Endothelial cell of umbilical vein (primary cell): ENCODE data around the gene PRUNE1. TPM values are rescaled to one million over a fixed set of nuclear protein-coding genes. Genes with fewer than 3 reads are reported as not detected.

Experiments
- BruUV-seq: library from RNA; stranded (reverse); fragments of 400-500 nt; replicated peaks from 2 replicates; lab custom pipeline; 2021; lab: Mats Ljungman, UMichigan
- CTCF ChIA-PET: fragments of 300-600, 350-600 bp; sonication (Branson Sonifier 250); formaldehyde crosslinking; loops from one replicate; lab custom pipeline; 2021; ENCODE audit warnings: antibody characterized with exemption, inconsistent platforms; lab: Charles Lee
- POLR2A ChIA-PET: fragments of 300-600, 350-600 bp; sonication (Branson Sonifier 250); formaldehyde crosslinking; loops from one replicate; lab custom pipeline; 2021; ENCODE audit warnings: antibody characterized with exemption, inconsistent platforms; lab: Charles Lee
- DNase-seq: peaks from one replicate; pipeline ENCODE4 v3.0.0-alpha.2; 2011; ENCODE audit warnings: low read depth, low spot score
- FAIRE-seq: peaks from 2 replicates; lab custom pipeline; 2011; peaks lifted over from hg19 to GRCh38; lab: Jason Lieb, UNC
- H2AFZ ChIP-seq: 2 replicates; pipeline ENCODE4 v1.6.0; 2012; ENCODE audit warnings: low read depth, low read length, control low read depth, inconsistent platforms
- H3K27ac ChIP-seq: 2 replicates; pipeline ENCODE4 v1.5.1; 2011; ENCODE audit warnings: low read depth, mild to moderate bottlenecking, control low read depth, low read length, moderate library complexity; ENCODE audit not compliant: insufficient read depth
- H3K27me3 ChIP-seq, 2 experiments: 2 replicates each; pipeline versions ENCODE4 v1.6.0 to v1.6.1; 2011; ENCODE audit warnings: low read length in 2 of 2, mixed read lengths in 1 of 2; ENCODE audit not compliant: control insufficient read depth in 2 of 2, insufficient read depth in 2 of 2
- H3K36me3 ChIP-seq, 2 experiments: 2 replicates in 1 of 2; 3 replicates in 1 of 2; pipeline ENCODE4 v1.5.1; 2011; ENCODE audit warnings: low read length in 2 of 2, mild to moderate bottlenecking in 1 of 2, moderate library complexity in 1 of 2; ENCODE audit not compliant: control insufficient read depth in 2 of 2, insufficient read depth in 2 of 2; ENCODE audit errors: extremely low read depth in 1 of 2
- H3K4me1 ChIP-seq: 3 replicates; pipeline ENCODE4 v1.5.1; 2011; ENCODE audit warnings: mild to moderate bottlenecking, low read length; ENCODE audit not compliant: control insufficient read depth, insufficient read depth; ENCODE audit errors: extremely low read depth
- H3K4me2 ChIP-seq: 2 replicates; pipeline ENCODE4 v1.6.1; 2011; ENCODE audit warnings: low read length, control low read depth, mixed read lengths; ENCODE audit not compliant: insufficient read depth
- H3K4me3 ChIP-seq, 3 experiments: fragments of 200-600 bp in 1 of 3; sonication (generic), shearing (Covaris generic) in 1 of 3; replicated peaks in 1 of 3; 2 replicates each; pipeline ENCODE4 v1.5.1; 2011 to 2016; ENCODE audit warnings: control low read depth in 3 of 3, low read length in 3 of 3, mild to moderate bottlenecking in 2 of 3, inconsistent platforms in 1 of 3, low read depth in 1 of 3, moderate library complexity in 1 of 3; ENCODE audit not compliant: insufficient read depth in 1 of 3
- H3K79me2 ChIP-seq: 2 replicates; pipeline ENCODE4 v1.6.0; 2012; ENCODE audit warnings: low read length, inconsistent platforms; ENCODE audit not compliant: control insufficient read depth, insufficient read depth
- H3K9ac ChIP-seq: replicated peaks from 2 replicates; pipeline ENCODE3; 2011; ENCODE audit warnings: low read length, control low read depth; ENCODE audit not compliant: insufficient read depth; ENCODE audit errors: extremely low read depth
- H3K9me1 ChIP-seq: replicated peaks from 3 replicates; pipeline ENCODE4 v1.6.0; 2011; ENCODE audit warnings: mild to moderate bottlenecking, low read length; ENCODE audit not compliant: control insufficient read depth, insufficient read depth; ENCODE audit errors: extremely low read depth
- H3K9me3 ChIP-seq: replicated peaks from 2 replicates; pipeline ENCODE4 v1.5.1; 2012; ENCODE audit warnings: low read length, inconsistent platforms; ENCODE audit not compliant: control insufficient read depth, insufficient read depth
- H4K20me1 ChIP-seq: replicated peaks from 2 replicates; pipeline ENCODE3; 2011; ENCODE audit warnings: mild to moderate bottlenecking, low read length; ENCODE audit not compliant: control insufficient read depth, insufficient read depth; ENCODE audit errors: extremely low read depth
- JUN ChIP-seq: IDR thresholded peaks from 2 replicates; pipeline ENCODE4 v1.6.1; 2011; ENCODE audit warnings: borderline replicate concordance, low read depth; ENCODE audit not compliant: insufficient read length, insufficient read depth
- MYC ChIP-seq: IDR thresholded peaks from one replicate; pipeline ENCODE4 v1.6.1; 2011; ENCODE audit warnings: mild to moderate bottlenecking, low read depth, low read length
- POLR2AphosphoS5 ChIP-seq: IDR thresholded peaks from 2 replicates; pipeline ENCODE4 v1.6.1; 2012; ENCODE audit warnings: low read depth, mild to moderate bottlenecking, control low read depth, low read length, moderate library complexity; ENCODE audit not compliant: insufficient read depth
- dilution Hi-C: fragments of 300-500 bp; cut with MboI; formaldehyde crosslinking; loops from one replicate; pipeline ENCODE4 v1.15.0; 2019; ENCODE audit warnings: low sequenced_read_pairs; ENCODE audit not compliant: extremely low pct_ligation_motif_present
- intact Hi-C: fragments of 100-400 bp; cut with micrococcal nuclease; formaldehyde crosslinking; loops from one replicate; pipeline ENCODE4 v1.10.0; 2022
- polyA plus RNA-seq, 4 experiments: library from polyadenylated mRNA; depleted of rRNA in 3 of 4; stranded (reverse) in 3 of 4; unstranded in 1 of 4; fragments of >200 nt; gene quantifications; 2 replicates each; pipeline versions ENCODE4 v1.2.1 to v1.2.3, GENCODE V29; 2011 to 2012; ENCODE audit warnings: missing spikeins in 1 of 4
- total RNA-seq: library from RNA; stranded (reverse); gene quantifications from 2 replicates; pipeline ENCODE4 v1.2.3, GENCODE V29; 2021
- TF ChIP-seq, protein P1 (sequence below), 2 donors: IDR thresholded peaks; 1 replicate in 1 of 2; 2 replicates in 1 of 2; pipeline ENCODE4 v1.5.1; 2011; ENCODE audit warnings: low read length in 2 of 2, mild to moderate bottlenecking in 2 of 2, moderate library complexity in 2 of 2, control low read depth in 1 of 2, inconsistent platforms in 1 of 2, low read depth in 1 of 2; ENCODE audit not compliant: insufficient read depth in 1 of 2; ENCODE audit errors: extremely low read depth in 1 of 2
- TF ChIP-seq, protein P2 (sequence below): IDR thresholded peaks from 2 replicates; pipeline ENCODE4 v1.6.1; 2011; ENCODE audit not compliant: insufficient read depth, insufficient read length

The PRUNE1 gene
- total and polyA plus RNA-seq, 2 donors (not counting 3 experiments of a cell fraction or from before 2014, with no cell fraction given) = 8.6 to 17.5 TPM

DNA sequence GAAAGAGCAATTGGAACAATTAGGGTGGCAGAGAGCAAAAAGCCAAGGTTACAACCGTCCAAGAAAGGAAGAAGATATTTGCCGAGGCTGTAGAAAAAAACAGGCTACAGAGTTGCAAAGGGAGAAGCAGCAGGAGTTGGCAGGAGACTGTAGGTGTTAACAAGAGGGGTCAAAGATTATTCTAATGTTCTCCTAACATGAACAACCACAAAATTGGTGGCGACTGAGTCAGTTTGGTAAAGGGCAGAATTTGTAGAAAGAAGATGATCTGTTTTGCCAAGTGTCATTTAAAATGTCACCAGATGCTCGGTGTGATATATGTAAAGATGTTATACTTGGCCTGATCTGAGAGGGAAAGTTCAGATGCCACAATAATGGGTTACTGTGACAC is 401 bp upstream of the PRUNE1 start:
- CTCF ChIA-PET = interaction anchor here (1.5 to 3.7 kb wide), 2 partner anchors 11 to 12 kb away, joined by 4 to 127 read pairs; no protein-coding TSS in a partner anchor
- POLR2A ChIA-PET = no interaction called here
- DNase-seq (no peak), FAIRE-seq (no peak)
- peak overlapping the region; percentile 54 for H3K4me2 ChIP-seq
- dilution Hi-C loops (no loop called here), intact Hi-C loops (loop anchor here (1.0 to 2.0 kb wide), 5 partner anchors 40 to 158 kb away; partner anchors contain the start of genes CDC42SE1, SCNM1 and SETDB1)
- peaks cover 28% of the 10 kb centered on the region for H3K4me1 ChIP-seq
- H3K9me1 ChIP-seq = no peaks in the 10 kb centered on the region
- H3K27ac ChIP-seq = peak overlapping the region; percentile 88
- H3K79me2 ChIP-seq = no peaks in the 10 kb centered on the region
- BruUV-seq = no TSS peak
- H2AFZ ChIP-seq = peak overlapping the region; percentile 29
- peak overlapping the region; percentile 58 for H3K9ac ChIP-seq
- no peaks in the 10 kb centered on the region for H3K27me3 ChIP-seq
- peak overlapping the region in 1 of 3 experiments; percentile 28 for H3K4me3 ChIP-seq
- H4K20me1 ChIP-seq = no peaks in the 10 kb centered on the region
- no peaks in the 10 kb centered on the region for H3K9me3 ChIP-seq
- H3K36me3 ChIP-seq = no peaks in the 10 kb centered on the region
- no peak for TF ChIP-seq MYC
- TF ChIP-seq, protein P1, sequence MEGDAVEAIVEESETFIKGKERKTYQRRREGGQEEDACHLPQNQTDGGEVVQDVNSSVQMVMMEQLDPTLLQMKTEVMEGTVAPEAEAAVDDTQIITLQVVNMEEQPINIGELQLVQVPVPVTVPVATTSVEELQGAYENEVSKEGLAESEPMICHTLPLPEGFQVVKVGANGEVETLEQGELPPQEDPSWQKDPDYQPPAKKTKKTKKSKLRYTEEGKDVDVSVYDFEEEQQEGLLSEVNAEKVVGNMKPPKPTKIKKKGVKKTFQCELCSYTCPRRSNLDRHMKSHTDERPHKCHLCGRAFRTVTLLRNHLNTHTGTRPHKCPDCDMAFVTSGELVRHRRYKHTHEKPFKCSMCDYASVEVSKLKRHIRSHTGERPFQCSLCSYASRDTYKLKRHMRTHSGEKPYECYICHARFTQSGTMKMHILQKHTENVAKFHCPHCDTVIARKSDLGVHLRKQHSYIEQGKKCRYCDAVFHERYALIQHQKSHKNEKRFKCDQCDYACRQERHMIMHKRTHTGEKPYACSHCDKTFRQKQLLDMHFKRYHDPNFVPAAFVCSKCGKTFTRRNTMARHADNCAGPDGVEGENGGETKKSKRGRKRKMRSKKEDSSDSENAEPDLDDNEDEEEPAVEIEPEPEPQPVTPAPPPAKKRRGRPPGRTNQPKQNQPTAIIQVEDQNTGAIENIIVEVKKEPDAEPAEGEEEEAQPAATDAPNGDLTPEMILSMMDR (IDR thresholded peaks at IDR 0.05; ENCODE audit: extremely low read depth in 1 of 2, insufficient read depth in 1 of 2, low read depth in 1 of 2, low read length in 2 of 2) = no peak
- TF ChIP-seq, protein P2, sequence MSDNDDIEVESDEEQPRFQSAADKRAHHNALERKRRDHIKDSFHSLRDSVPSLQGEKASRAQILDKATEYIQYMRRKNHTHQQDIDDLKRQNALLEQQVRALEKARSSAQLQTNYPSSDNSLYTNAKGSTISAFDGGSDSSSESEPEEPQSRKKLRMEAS = no peak
- peak; percentile 81 for TF ChIP-seq JUN
- no peak for TF ChIP-seq POLR2AphosphoS5
